ENCODE measurements around the gene HOXC11.

HOXC11 gene

GRCh38 chr12:54000116-54001114 is 27.5 kb downstream of the HOXC11 start, which contains the start of gene HOXC9:
Gene HOXC9, plus strand, starts transcription at chr12:54000161. Its CDS starts 28 bp downstream, at chr12:54000189.
- no peak for DNase-seq

DNA sequence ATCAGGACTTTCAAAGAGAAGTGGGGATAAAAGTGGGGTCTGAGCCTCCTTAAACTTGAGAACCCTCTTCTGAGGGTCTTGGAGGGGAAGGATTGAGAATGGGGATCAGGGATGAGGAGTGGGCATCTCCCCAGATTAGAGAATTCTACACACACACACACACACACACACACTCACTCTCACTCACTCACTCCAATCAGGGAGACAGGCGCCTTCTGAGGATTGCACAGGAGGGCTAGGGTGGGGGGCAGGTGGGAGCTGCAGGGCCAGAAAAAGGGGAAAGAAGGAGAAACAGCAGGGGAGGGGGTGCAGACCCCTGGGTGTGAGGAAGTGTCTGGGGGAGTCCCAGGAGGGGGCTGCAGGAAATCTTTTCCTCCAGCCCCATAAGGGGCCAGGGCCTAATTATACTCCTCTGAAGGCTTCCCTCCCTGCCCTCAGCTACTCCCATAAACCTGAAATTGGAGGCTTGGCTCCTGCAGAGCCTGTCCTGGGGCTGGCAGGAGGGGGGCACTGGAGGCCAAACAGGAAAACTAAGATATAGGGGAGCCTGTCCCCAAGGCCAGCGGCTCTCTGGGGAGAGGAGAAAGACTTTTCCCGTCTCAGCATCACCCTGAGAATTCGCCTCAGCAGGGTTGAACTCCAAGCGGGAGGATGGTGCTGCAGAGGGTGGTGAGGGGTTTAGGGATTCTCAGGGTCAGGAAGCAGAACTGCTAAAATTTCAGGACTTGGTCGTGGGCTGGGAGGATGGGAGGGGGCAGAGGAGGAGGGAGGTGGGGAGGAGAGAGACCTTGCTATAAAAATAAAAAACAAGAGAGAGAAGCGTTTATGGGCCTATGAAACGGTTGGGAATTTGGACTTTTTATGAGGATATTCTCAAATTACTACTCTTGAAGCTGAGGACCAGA is 28.6 kb downstream of the HOXC11 start:
- no peak for DNase-seq

- DNase-seq = no peak
Observed at GRCh38 chr12:54002278-54002914, 29.5 kb downstream of the HOXC11 start.

DNA sequence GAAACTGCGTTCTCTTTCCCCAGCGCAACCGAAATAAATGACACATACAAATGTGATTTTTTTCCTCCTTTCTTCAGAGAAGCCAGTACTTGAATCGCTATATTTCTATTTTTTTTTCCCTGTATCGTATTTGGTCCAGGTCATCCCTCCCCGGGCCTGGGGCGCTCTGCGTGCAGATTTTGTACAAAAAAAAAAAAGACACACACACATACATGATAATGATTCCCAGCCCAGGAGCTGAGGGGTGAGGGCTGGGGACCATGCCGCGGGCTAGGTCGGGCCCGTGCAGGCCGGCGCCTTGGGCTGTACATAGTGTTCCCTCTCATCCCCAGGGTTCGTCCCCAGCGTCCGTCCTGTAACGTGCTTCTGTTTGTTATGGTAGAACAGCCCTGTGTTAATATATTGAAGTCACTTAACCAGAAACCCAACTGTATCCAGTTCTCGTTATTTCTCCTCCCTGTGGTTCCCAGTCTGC is 30.0 kb downstream of the HOXC11 start:
- DNase-seq = no peak

- no peak for DNase-seq
Observed at GRCh38 chr12:54003625-54004024, 30.7 kb downstream of the HOXC11 start.

- no peak for DNase-seq
Observed at GRCh38 chr12:54004063-54004840, 31.3 kb downstream of the HOXC11 start.

DNA sequence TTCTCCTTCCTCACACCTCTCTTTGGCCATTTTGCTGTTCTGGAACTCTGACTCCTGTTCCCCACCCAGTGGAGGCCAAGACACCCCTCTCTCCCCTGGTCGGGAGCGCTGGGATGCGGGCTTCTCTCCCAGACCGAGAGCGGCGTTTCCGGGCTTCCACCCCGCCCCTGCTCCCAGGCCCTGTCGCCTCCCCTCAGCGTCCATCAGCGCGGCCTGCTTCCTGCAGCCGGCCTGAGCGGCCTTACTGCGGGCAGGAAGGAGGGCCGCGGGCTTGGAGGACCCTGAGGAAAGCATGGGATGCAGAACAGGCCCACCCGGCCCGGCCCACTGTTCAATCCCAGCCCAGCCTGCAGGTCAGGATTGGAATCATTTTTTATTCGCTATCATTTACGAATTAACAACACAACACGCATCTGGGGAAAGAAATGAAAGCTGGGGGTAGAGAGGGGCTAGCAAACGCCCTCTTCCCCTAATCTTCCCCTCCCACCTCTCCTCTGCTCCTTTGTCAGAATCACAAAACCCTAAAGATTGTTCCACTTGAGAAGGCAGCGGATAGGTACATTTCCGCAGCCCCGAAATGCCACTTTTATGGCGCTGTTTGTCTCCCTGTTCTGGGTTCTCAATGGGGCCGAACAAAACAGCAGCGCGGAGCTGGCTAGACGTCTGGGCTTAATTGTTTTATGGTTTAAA is 32.1 kb downstream of the HOXC11 start:
- DNase-seq = no peak

DNA sequence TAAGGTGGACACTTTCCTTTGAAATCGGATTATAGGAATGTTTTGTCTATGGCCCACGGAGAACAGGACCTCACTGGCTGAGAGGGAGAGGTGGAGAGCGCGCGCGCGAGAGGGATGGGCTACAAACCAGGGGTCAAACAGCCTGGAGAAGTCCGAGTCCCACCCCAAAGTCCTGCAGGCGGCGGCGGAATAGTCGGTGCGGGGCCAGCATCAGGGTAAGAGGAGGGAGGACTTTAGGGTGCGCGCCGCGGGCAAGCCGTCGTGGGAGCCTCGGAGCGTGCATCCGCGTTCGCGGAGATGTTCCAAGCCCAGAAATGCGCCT is 32.6 kb downstream of the HOXC11 start:
- no peak for DNase-seq

- DNase-seq = peak; percentile 70
Observed at GRCh38 chr12:54005853-54006558, 33.1 kb downstream of the HOXC11 start.

- DNase-seq = no peak
Observed at GRCh38 chr12:54006559-54007220, 33.8 kb downstream of the HOXC11 start.

- no peak for DNase-seq
Observed at GRCh38 chr12:54007538-54008259, 34.8 kb downstream of the HOXC11 start.

DNA sequence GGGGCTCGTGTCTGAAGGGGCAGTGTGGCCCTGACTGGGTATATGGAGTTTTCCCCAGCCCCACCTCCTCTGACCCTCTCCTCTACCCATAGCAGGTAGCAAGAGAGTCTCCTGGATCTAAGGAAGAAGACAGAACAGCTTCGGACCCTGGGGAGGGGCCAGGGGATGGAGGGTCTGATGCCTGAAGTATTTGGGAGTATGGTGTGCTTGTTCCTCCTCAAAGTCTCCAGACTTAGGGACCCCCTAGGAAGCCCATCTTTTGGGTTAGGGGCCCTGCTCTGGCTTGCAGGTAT is 35.3 kb downstream of the HOXC11 start:
- no peak for DNase-seq

DNA sequence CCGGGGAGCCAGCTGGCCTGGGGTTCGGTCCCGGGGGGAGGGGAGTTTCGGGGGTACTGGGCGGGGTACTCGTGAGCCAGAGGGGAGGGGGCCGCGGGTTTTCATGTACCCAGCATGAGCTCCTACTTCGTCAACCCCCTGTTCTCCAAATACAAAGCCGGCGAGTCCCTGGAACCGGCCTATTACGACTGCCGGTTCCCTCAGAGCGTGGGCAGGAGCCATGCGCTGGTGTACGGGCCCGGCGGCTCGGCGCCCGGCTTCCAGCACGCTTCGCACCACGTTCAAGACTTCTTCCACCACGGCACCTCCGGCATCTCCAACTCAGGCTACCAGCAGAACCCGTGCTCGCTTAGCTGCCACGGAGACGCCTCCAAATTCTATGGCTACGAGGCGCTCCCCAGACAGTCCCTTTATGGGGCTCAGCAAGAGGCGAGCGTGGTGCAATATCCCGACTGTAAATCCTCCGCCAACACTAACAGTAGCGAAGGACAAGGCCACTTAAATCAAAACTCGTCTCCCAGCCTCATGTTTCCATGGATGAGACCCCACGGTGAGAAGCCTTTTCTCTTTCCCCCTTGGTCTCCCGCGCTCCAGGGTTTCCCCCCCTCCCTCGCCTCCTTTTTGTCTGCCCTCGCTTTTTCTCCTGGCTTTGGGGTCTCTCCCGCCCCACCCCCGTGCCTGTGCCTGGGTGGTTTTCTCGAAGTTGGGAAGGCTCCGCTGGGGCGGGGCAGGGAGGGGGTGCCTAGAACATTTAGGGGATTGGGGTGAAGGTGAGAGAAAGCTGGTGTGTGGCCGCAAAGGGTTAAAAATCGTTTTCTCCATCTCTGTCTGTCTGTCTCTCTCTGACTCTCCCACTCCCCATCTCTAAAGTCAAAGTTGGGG is 36.5 kb downstream of the HOXC11 start:
- DNase-seq = peak; percentile 51

DNA sequence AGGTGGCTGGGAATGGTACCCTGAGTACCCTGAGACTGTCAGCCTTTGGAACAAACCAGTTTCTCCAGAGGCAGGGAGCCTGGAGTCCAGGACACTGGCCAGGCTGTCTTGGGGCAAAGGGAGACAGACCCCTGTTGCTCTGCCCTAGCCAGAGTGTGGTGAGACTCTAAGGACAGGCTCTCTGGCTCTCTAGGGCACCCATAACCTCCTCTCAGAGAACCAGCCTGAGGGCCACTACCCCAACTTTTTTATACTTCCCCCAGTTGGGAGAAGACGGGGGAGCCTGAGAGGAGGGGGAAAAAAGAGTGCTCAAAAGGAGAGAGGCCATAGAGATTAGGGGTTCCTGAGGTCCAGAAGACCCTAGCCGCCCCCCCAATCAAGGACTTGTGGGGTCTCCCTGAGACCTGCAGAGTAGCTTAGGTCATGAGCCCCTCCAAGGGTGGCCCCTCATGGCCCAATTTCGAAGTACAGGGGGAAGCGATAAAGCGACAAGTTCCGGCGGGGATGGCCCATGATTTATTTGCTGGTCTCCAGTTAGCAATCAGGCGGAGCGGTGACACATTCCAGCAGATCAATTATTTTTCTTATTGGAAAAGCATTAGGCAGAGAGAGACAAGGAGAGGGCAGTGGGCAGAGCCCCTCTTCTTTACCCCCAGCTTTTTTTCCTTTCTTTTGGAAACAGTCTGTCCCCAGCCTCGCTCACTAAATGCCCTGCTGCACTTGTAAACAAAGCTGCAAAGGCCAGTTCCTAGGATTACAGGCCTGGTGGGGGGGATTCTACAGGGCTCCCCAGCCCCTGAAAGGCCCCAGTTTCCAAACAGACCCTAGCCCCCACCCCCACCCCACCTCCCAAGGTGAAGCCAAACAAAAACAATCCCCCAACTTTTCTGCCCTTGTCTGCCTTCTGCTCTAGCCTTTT is 37.4 kb downstream of the HOXC11 start:
- no peak for DNase-seq

GRCh38 chr12:54010972-54011664 is 38.2 kb downstream of the HOXC11 start:
- no peak for DNase-seq

DNA sequence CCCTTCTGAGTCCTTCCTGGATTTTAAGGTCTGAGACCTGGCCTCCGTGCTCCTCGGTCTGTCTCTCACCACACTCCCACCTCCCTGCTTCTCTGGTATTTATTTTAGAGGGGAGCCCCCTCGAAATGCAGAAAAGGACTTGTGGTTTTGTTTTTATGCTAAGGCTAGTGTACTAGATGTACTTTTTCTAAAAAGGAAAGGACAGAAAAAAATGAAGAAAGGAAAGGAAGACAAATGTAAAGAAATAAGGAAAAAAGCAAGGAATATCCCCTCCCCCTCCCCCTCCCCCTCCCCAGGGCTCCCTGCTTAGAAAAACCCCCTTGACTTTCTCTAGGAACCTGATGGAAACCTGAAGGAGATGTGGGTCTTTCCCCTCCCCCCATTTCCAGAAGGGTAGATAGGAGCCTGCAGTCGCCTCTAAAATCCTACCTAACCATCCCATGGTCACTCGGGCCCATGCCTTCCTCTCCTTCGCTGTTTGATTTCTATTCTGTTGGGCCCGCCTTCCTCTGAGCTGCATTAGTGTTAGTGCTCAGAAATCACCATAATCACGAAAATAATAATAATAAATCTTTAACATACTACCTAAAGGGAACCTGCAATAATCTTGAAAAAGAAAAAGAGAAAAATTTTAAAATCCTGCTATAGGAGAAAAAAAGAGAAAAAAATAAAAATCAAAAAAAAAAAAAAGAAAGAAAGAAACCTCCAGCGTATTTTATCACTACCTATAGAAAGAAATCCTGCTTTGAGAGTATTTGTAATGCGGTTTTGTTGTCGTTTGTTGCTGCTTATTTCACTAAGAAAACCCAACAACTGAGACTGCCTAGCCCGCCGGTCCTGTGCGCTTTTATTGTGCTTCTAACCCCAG is 39.0 kb downstream of the HOXC11 start:
- DNase-seq = no peak

Data from NCI-H1092 treated with DMSO at 0.1 percent for 48 hours (cell line).